K562 (cell line): Measurements from ENCODE around the gene RRAD. TPM values are rescaled to one million over a fixed set of nuclear protein-coding genes. Genes with fewer than 3 reads are reported as not detected.
A peak's percentile ranks its signal among the peaks of the same experiment; 100 is the strongest.

Experiments
- ARID1B ChIP-seq: fragments of 450-650 bp; IDR thresholded peaks from 2 replicates; pipeline ENCODE4 v1.6.1; 2016; ENCODE audit warnings: antibody characterized with exemption, mild to moderate bottlenecking, inconsistent platforms
- ARNT ChIP-seq, 2 experiments: fragments of 450-650 bp; IDR thresholded peaks; 2 replicates each; pipeline ENCODE4 v1.6.1; 2016; ENCODE audit warnings: mild to moderate bottlenecking in 1 of 2
- BRD9 ChIP-seq: fragments of 450-650 bp; IDR thresholded peaks from 2 replicates; pipeline ENCODE4 v1.6.1; 2018; ENCODE audit warnings: low read depth; ENCODE audit not compliant: partially characterized antibody
- CBFA2T2 ChIP-seq: fragments of 450-650 bp; conservative IDR thresholded peaks from 2 replicates; pipeline ENCODE4 v1.6.1; 2017; ENCODE audit warnings: mild to moderate bottlenecking
- ERF ChIP-seq: fragments of 450-650 bp; formaldehyde crosslinking; IDR thresholded peaks from 2 replicates; pipeline ENCODE4 v1.4.0; 2020; ENCODE audit warnings: mild to moderate bottlenecking, mixed read lengths
- FOSL1 ChIP-seq: fragments of 200-800 bp; sonication (Bioruptor generic); conservative IDR thresholded peaks from 2 replicates; pipeline ENCODE4 v1.6.1; 2016; ENCODE audit warnings: missing genetic modification characterization, missing compliant biosample characterization
- FOXK1 ChIP-seq: sonication (generic); formaldehyde crosslinking; IDR thresholded peaks from 2 replicates; pipeline ENCODE4 v1.8.0; 2022; ENCODE audit warnings: missing genetic modification reagents, mild to moderate bottlenecking, borderline replicate concordance
- HDAC3 ChIP-seq: fragments of 450-650 bp; IDR thresholded peaks from 2 replicates; pipeline ENCODE4 v1.6.1; 2018; ENCODE audit warnings: borderline replicate concordance, mild to moderate bottlenecking, moderate library complexity; ENCODE audit not compliant: partially characterized antibody
- HOXB6 ChIP-seq: fragments of 250-450 bp; sonication (Bioruptor Pico); IDR thresholded peaks from 2 replicates; pipeline ENCODE4 v1.5.1; 2022; ENCODE audit warnings: mild to moderate bottlenecking, borderline replicate concordance
- JUND ChIP-seq, 2 experiments: IDR thresholded peaks; 2 replicates in 1 of 2; 3 replicates in 1 of 2; pipeline ENCODE4 v1.6.1; 2011; ENCODE audit warnings: borderline replicate concordance in 2 of 2, low read depth in 2 of 2, low read length in 2 of 2, improper control_type of control experiment in 1 of 2, missing biosample characterization in 1 of 2, missing genetic modification characterization in 1 of 2, missing genetic modification reagents in 1 of 2
- KDM5B ChIP-seq: fragments of 200-600 bp; sonication (generic); IDR thresholded peaks from 2 replicates; pipeline ENCODE4 v1.6.1; 2012; ENCODE audit warnings: low read depth, mild to moderate bottlenecking, moderate library complexity, low read length, control low read depth, inconsistent platforms; ENCODE audit not compliant: insufficient replicate concordance
- NFIC ChIP-seq: fragments of 450-650 bp; IDR thresholded peaks from 2 replicates; pipeline ENCODE4 v1.6.1; 2017; ENCODE audit warnings: mild to moderate bottlenecking, inconsistent platforms
- POLR2A ChIP-seq: fragments of 450-650 bp; conservative IDR thresholded peaks from 2 replicates; pipeline ENCODE4 v1.6.1; 2016
- POLR2AphosphoS5 ChIP-seq: IDR thresholded peaks from 2 replicates; pipeline ENCODE4 v1.6.1; 2011; ENCODE audit warnings: mild to moderate bottlenecking, low read depth, low read length, moderate library complexity; ENCODE audit not compliant: control insufficient read depth, insufficient read depth
- PTBP1 ChIP-seq: fragments of 200-400 bp; formaldehyde crosslinking; IDR thresholded peaks from 2 replicates; pipeline ENCODE4 v1.6.1; 2017; ENCODE audit warnings: low read depth, low read length
- RBBP5 ChIP-seq: fragments of 200-600 bp; sonication (generic); IDR thresholded peaks from 2 replicates; pipeline ENCODE4 v1.6.1; 2012; ENCODE audit warnings: borderline replicate concordance, mild to moderate bottlenecking, low read length, control low read depth, inconsistent platforms; ENCODE audit not compliant: insufficient read depth, poor library complexity, severe bottlenecking
- RBM17 ChIP-seq: fragments of 200-400 bp; formaldehyde crosslinking; IDR thresholded peaks from 2 replicates; pipeline ENCODE4 v1.6.1; 2017; ENCODE audit warnings: low read depth, mild to moderate bottlenecking, low read length, borderline replicate concordance
- SMARCC2 ChIP-seq: fragments of 450-650 bp; IDR thresholded peaks from 2 replicates; pipeline ENCODE4 v1.6.1; 2017; ENCODE audit warnings: antibody characterized with exemption, moderate library complexity, mild to moderate bottlenecking, low read depth
- TOE1 ChIP-seq, 2 experiments: fragments of 450-650 bp in 1 of 2; sonication (generic) in 1 of 2; formaldehyde crosslinking in 1 of 2; IDR thresholded peaks; 2 replicates each; pipeline versions ENCODE4 v1.7.1 to v1.8.0; 2016 to 2022; ENCODE audit warnings: borderline replicate concordance in 2 of 2, mild to moderate bottlenecking in 2 of 2, antibody characterized with exemption in 1 of 2, inconsistent platforms in 1 of 2, low read depth in 1 of 2, missing genetic modification reagents in 1 of 2, moderate library complexity in 1 of 2
- ZKSCAN3 ChIP-seq: fragments of 250-450 bp; sonication (Bioruptor Pico); IDR thresholded peaks from 2 replicates; pipeline ENCODE4 v1.4.0; 2020
- ZZZ3 ChIP-seq: fragments of 450-650 bp; IDR thresholded peaks from 2 replicates; pipeline ENCODE4 v1.6.1; 2016; ENCODE audit warnings: antibody characterized with exemption, mild to moderate bottlenecking, moderate library complexity
- polyA plus RNA-seq, 8 experiments: library from polyadenylated mRNA; depleted of rRNA in 4 of 8; stranded (reverse) in 5 of 8; unstranded in 3 of 8; fragments of >200 nt; fragmentation: Nextera tagmentation in 2 of 8; fragmentation: Illumina TruSeq in 1 of 8; extraction: Ambion mirVana in 2 of 8; extraction: Trizol in 1 of 8; gene quantifications; 2 replicates each; pipeline versions ENCODE4 v1.2.1 to v1.2.3, GENCODE V29; 2011 to 2014; ENCODE audit warnings: inconsistent platforms in 1 of 8, missing spikeins in 1 of 8
- total RNA-seq, 7 experiments: library from RNA; depleted of rRNA in 6 of 7; stranded (reverse); fragments of >200 nt in 6 of 7; fragmentation: Illumina TruSeq in 2 of 7; extraction: Trizol in 2 of 7; gene quantifications; 2 replicates each; pipeline versions ENCODE4 v1.2.1 to v1.2.3, GENCODE V29; 2011 to 2021; ENCODE audit warnings: low replicate concordance in 1 of 7
- TF ChIP-seq, protein P1 (sequence below): IDR thresholded peaks from 2 replicates; pipeline ENCODE4 v1.6.1; 2012; ENCODE audit warnings: low read depth, low read length, improper control_type of control experiment, borderline replicate concordance
- TF ChIP-seq, protein P2 (sequence below): fragments of 450-650 bp; formaldehyde crosslinking; IDR thresholded peaks from 2 replicates; pipeline ENCODE4 v1.4.0; 2022; ENCODE audit warnings: missing genetic modification characterization
- TF ChIP-seq, protein P3 (sequence below): fragments of 250-450 bp; sonication (Bioruptor Pico); IDR thresholded peaks from 2 replicates; pipeline ENCODE4 v1.6.1; 2021; ENCODE audit warnings: mild to moderate bottlenecking

RRAD gene
- total and polyA plus RNA-seq, 9 of the 15 experiments (the other 6 are each of a cell fraction or from before 2014, with no cell fraction given), result 0.09 to 0.20 (median 0.13) TPM; not detected in 5

DNA sequence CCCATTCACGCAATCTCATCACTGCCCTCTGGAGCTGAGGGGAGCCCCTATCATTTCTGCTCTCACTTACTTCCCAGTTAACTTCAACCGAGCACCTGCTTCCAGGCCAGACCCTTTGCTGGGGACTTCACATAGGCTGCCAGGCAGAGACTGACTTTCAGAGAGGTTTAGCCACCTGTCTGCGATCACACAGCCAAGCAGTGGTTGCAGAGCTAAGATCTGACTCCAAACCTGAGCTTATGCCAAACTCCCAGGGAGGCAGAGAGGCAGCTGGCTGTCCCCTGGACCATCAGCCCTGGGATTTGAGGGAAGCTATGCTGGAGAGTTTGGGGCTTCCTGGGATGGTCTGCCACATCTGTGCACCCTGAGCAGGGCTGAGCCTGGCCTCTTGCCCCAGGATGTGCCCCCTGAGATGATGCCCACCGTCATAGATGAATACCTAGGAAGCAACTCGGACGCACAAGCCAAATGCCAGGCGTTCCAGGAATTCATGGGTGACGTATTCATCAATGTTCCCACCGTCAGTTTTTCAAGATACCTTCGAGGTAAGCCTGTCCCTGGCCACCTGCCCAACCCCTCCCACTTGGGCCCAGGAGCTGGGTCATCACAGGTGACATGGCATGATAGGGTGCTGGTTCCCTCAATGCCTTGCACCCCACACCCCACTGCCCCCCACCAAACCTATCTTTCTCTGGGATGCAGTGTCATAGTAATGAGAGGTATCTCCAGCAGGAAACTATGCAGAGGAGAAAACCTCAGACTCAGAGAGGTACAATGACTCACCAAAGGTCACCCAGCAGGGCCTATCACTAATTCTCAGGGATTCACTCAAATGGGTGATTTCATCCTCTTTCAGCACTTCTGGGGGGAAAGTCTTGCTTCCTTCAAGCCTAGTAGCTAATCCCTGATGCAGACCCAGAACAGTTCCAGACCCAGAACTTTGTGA, 45.7 kb upstream of the RRAD start (continued):
- 0 out of 2 replicates have a peak, but pooled peaks have one; percentile 7 for TF ChIP-seq JUND (IDR thresholded peaks at IDR 0.05; ENCODE audit: borderline replicate concordance, low read depth, low read length)
- no peak for TF ChIP-seq JUND (tag; IDR thresholded peaks at IDR 0.05; ENCODE audit: borderline replicate concordance, low read depth, low read length)
- TF ChIP-seq PTBP1, result no peak
- TF ChIP-seq ARNT (IDR thresholded peaks at IDR 0.05), result no peak
- TF ChIP-seq ARID1B, result peak; percentile 40; the same call in 1 of the 2 replicates
- no peak for TF ChIP-seq POLR2A
- no peak for TF ChIP-seq HDAC3
- peak; percentile 38 for TF ChIP-seq NFIC
- peak; percentile 44; the same call in 1 of the 2 replicates for TF ChIP-seq CBFA2T2
- TF ChIP-seq ERF, result no peak
- TF ChIP-seq KDM5B, result no peak
- no peak for TF ChIP-seq RBM17
- TF ChIP-seq BRD9, result no peak
- TF ChIP-seq POLR2AphosphoS5, result no peak
- no peak for TF ChIP-seq RBBP5
- no peak for TF ChIP-seq FOXK1 (CRISPR knock-in tag)
- TF ChIP-seq FOSL1 (tag), result 0 out of 2 replicates have a peak, but pooled peaks have one; percentile 26
- TF ChIP-seq ZKSCAN3 (CRISPR knock-in tag), result no peak
- no peak for TF ChIP-seq TOE1 (IDR thresholded peaks at IDR 0.05; ENCODE audit: borderline replicate concordance)
- no peak for TF ChIP-seq TOE1 (CRISPR knock-in tag; IDR thresholded peaks at IDR 0.05; ENCODE audit: borderline replicate concordance, low read depth)
- TF ChIP-seq SMARCC2, result no peak
- TF ChIP-seq, protein P1, sequence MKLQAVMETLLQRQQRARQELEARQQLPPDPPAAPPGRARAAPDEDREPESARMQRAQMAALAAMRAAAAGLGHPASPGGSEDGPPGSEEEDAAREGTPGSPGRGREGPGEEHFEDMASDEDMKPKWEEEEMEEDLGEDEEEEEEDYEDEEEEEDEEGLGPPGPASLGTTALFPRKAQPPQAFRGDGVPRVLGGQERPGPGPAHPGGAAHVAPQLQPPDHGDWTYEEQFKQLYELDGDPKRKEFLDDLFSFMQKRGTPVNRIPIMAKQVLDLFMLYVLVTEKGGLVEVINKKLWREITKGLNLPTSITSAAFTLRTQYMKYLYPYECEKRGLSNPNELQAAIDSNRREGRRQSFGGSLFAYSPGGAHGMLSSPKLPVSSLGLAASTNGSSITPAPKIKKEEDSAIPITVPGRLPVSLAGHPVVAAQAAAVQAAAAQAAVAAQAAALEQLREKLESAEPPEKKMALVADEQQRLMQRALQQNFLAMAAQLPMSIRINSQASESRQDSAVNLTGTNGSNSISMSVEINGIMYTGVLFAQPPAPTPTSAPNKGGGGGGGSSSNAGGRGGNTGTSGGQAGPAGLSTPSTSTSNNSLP, result no peak
- TF ChIP-seq, protein P2, sequence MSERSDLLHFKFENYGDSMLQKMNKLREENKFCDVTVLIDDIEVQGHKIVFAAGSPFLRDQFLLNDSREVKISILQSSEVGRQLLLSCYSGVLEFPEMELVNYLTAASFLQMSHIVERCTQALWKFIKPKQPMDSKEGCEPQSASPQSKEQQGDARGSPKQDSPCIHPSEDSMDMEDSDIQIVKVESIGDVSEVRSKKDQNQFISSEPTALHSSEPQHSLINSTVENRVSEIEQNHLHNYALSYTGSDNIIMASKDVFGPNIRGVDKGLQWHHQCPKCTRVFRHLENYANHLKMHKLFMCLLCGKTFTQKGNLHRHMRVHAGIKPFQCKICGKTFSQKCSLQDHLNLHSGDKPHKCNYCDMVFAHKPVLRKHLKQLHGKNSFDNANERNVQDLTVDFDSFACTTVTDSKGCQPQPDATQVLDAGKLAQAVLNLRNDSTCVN (CRISPR knock-in tag), result no peak
- TF ChIP-seq ZZZ3, result no peak
- no peak for TF ChIP-seq HOXB6 (CRISPR knock-in tag)
- TF ChIP-seq, protein P3, sequence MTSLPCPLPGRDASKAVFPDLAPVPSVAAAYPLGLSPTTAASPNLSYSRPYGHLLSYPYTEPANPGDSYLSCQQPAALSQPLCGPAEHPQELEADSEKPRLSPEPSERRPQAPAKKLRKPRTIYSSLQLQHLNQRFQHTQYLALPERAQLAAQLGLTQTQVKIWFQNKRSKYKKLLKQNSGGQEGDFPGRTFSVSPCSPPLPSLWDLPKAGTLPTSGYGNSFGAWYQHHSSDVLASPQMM (CRISPR knock-in tag), result no peak
